A673 (cell line): Measurements from ENCODE around the gene ZNF462. TPM values are rescaled to one million over a fixed set of nuclear protein-coding genes. Genes with fewer than 3 reads are reported as not detected.
"Not testable (repeated sequence)": the region's sequence is repeated elsewhere in the genome, so short reads cannot be mapped to it uniquely, and the experiment has no call there.

Source experiments
- BruUV-seq: library from RNA; stranded (reverse); fragments of 400-500 nt; replicated peaks from 2 replicates; lab custom pipeline; 2021; lab: Mats Ljungman, UMichigan
- CTCF ChIA-PET: fragments of 300-600 bp; sonication (Branson Sonifier 250); formaldehyde crosslinking; loops from one replicate; lab custom pipeline; 2022; ENCODE audit warnings: antibody characterized with exemption; lab: Charles Lee
- POLR2A ChIA-PET: fragments of 300-600 bp; sonication (Branson Sonifier 250); formaldehyde crosslinking; loops from one replicate; lab custom pipeline; 2022; ENCODE audit warnings: antibody characterized with exemption; ENCODE audit not compliant: low non-redundant PET; lab: Charles Lee
- DNase-seq: peaks from one replicate; pipeline ENCODE4 v3.0.0-alpha.2; 2015; ENCODE audit warnings: low spot score
- H3K27ac ChIP-seq: fragments of 200-600 bp; sonication (generic); 2 replicates; pipeline ENCODE4 v1.5.1; 2016; ENCODE audit warnings: mixed run types, low read depth, mild to moderate bottlenecking, mixed read lengths, antibody characterized with exemption, low read length; ENCODE audit not compliant: poor library complexity, severe bottlenecking
- H3K27me3 ChIP-seq: fragments of 200-600 bp; sonication (generic); replicated peaks from 2 replicates; pipeline ENCODE4 v1.6.1; 2017; ENCODE audit warnings: mixed run types, low read depth, mild to moderate bottlenecking, mixed read lengths, antibody characterized with exemption, low read length; ENCODE audit not compliant: insufficient read depth, poor library complexity
- H3K36me3 ChIP-seq: fragments of 200-600 bp; sonication (generic); 2 replicates; pipeline ENCODE4 v1.6.1; 2016; ENCODE audit warnings: mixed run types, mild to moderate bottlenecking, mixed read lengths, antibody characterized with exemption, low read length; ENCODE audit not compliant: insufficient read depth, poor library complexity, severe bottlenecking
- H3K4me1 ChIP-seq: fragments of 200-600 bp; sonication (generic); 2 replicates; pipeline ENCODE4 v1.6.1; 2017; ENCODE audit warnings: mixed run types, mild to moderate bottlenecking, mixed read lengths, antibody characterized with exemption, low read length; ENCODE audit not compliant: insufficient read depth, poor library complexity, severe bottlenecking
- H3K4me3 ChIP-seq: fragments of 200-600 bp; sonication (generic); 2 replicates; pipeline ENCODE4 v1.5.1; 2016; ENCODE audit warnings: low read depth, mixed run types, mild to moderate bottlenecking, mixed read lengths, low read length; ENCODE audit not compliant: poor library complexity, severe bottlenecking
- H3K9me3 ChIP-seq: fragments of 200-600 bp; sonication (generic); 2 replicates; pipeline ENCODE4 v1.6.1; 2016; ENCODE audit warnings: mixed run types, low read depth, mild to moderate bottlenecking, mixed read lengths, antibody characterized with exemption, low read length; ENCODE audit not compliant: poor library complexity, severe bottlenecking
- EZH2 ChIP-seq: fragments of 200-600 bp; sonication (generic); IDR thresholded peaks from 2 replicates; pipeline ENCODE4 v1.6.1; 2017; ENCODE audit warnings: borderline replicate concordance, low read depth, mild to moderate bottlenecking, mixed read lengths, antibody characterized with exemption, low read length; ENCODE audit not compliant: poor library complexity, severe bottlenecking
- intact Hi-C: fragments of 100-400 bp; cut with micrococcal nuclease; formaldehyde crosslinking; loops from one replicate; pipeline ENCODE4 v1.10.0; 2022; ENCODE audit not compliant: unreplicated experiment
- total RNA-seq: library from RNA; stranded (reverse); gene quantifications from 2 replicates; pipeline ENCODE4 v1.2.3, GENCODE V29; 2021
- TF ChIP-seq, protein P1 (sequence below): fragments of 300-800, 200-600 bp; sonication (generic); conservative IDR thresholded peaks from 2 replicates; pipeline ENCODE4 v1.5.1; 2017; ENCODE audit warnings: low read depth, mild to moderate bottlenecking, antibody characterized with exemption, low read length, moderate library complexity, mixed read lengths

Gene ZNF462
- total RNA-seq, 1 experiment from 2014 or later, result 40.5 TPM

DNA sequence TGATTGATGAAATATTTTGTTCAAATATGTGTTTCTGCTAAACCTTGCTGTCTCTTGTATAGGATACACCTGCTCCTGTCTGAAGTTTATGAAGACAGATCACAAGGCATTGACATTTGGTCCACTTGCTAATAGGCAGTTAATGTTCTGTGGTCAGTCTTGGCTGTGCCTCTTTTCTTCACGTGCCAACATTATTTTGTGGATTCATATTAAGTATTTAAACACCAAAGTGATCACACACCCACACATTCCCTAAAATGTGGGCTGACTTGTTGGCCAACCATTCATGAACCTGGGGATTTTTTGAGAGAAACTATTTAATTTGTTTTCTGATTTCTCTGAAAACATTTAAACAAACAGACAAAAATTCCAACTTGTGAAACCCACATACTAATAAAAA is 33.7 kb downstream of the ZNF462 start:
- TF ChIP-seq, protein P1, sequence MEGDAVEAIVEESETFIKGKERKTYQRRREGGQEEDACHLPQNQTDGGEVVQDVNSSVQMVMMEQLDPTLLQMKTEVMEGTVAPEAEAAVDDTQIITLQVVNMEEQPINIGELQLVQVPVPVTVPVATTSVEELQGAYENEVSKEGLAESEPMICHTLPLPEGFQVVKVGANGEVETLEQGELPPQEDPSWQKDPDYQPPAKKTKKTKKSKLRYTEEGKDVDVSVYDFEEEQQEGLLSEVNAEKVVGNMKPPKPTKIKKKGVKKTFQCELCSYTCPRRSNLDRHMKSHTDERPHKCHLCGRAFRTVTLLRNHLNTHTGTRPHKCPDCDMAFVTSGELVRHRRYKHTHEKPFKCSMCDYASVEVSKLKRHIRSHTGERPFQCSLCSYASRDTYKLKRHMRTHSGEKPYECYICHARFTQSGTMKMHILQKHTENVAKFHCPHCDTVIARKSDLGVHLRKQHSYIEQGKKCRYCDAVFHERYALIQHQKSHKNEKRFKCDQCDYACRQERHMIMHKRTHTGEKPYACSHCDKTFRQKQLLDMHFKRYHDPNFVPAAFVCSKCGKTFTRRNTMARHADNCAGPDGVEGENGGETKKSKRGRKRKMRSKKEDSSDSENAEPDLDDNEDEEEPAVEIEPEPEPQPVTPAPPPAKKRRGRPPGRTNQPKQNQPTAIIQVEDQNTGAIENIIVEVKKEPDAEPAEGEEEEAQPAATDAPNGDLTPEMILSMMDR, result no peak
- peaks cover 4% of the 10 kb centered on the region for H3K9me3 ChIP-seq
- no peak overlapping the region for H3K27ac ChIP-seq
- H3K36me3 ChIP-seq, result no peaks in the 10 kb centered on the region
- no peaks in the 10 kb centered on the region for H3K27me3 ChIP-seq
- BruUV-seq, result no TSS peak
- peaks cover 3% of the 10 kb centered on the region for H3K4me1 ChIP-seq
- intact Hi-C loops, result no loop called here
- ChIA-PET CTCF (no interaction called here), POLR2A (no interaction called here)
- DNase-seq, result no peak
- no peak overlapping the region for H3K4me3 ChIP-seq

DNA sequence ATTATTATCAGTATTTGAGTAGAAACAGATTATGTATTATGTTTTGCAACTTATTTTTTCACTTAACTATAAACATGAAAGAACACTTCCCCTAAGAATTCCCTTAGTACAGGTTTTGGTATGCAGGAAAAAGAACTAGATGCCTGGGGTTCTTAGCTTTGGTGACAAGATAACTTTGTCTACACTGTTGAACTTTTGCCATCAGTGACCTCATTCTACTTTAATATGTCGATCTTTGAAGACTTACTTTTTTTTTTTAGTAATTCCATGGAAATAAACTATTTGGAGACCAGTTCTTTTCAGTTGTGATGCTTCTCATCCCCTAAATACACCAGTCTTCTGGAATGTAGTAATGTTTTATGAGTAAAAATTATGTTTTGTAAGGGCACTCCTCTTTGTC is 34.3 kb downstream of the ZNF462 start:
- ChIA-PET CTCF (no interaction called here), POLR2A (no interaction called here)
- no peak for DNase-seq
- H3K4me1 ChIP-seq, result peaks cover 2% of the 10 kb centered on the region
- H3K27ac ChIP-seq, result no peak overlapping the region
- no peak overlapping the region for H3K4me3 ChIP-seq
- no peaks in the 10 kb centered on the region for H3K27me3 ChIP-seq
- H3K36me3 ChIP-seq, result no peaks in the 10 kb centered on the region
- intact Hi-C loops, result no loop called here
- peaks cover 4% of the 10 kb centered on the region for H3K9me3 ChIP-seq
- TF ChIP-seq EZH2, result no peak
- TF ChIP-seq, protein P1, result no peak
- BruUV-seq, result no TSS peak

DNA sequence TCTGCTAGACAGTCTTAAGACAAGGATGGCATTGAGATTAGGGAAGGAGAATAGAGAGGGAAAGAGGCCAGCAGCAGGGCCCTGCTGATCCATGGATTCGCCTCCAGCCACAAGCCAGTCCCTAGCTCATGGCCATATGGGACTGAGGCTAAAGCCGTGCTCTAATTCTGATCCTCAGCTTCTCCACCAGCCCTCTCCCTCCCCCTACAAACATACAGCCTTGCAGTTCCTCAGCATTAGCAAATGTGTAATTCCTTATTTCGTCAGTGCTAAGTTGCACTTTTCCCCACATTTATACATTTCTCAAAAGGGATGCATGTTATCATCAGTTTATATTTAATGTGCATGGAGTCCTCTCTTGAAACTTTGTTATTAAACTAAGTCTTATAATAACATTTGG is 34.8 kb downstream of the ZNF462 start:
- Histone ChIP-seq H3K27me3 (no peaks in the 10 kb centered on the region), H3K4me3 (no peak overlapping the region), H3K4me1 (no peaks in the 10 kb centered on the region), H3K9me3 (peaks cover 4% of the 10 kb centered on the region), H3K36me3 (no peaks in the 10 kb centered on the region), H3K27ac (no peak overlapping the region)
- intact Hi-C loops, result no loop called here
- no TSS peak for BruUV-seq
- ChIA-PET CTCF (no interaction called here), POLR2A (no interaction called here)
- TF ChIP-seq, protein P1, result no peak
- TF ChIP-seq EZH2, result no peak
- no peak for DNase-seq

DNA sequence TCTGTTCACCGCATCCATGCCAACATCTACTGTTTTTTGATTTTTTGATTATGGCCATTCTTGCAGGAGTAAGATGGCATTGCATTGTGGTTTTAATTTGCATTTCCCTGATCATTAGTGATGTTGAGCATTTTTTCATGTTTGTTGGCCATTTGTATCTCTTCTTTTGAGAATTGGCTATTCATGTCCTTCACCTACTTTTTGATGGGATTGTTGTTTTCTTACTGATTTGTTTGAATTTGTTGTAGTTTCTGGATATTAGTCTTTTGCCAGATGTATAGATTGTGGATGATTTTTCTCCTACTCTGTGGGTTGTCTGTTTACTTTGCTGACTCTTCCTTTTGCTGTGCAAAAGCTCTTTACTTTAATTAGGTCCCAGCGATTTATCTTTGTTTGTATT is 37.6 kb downstream of the ZNF462 start:
- DNase-seq, H3K9me3 ChIP-seq, H3K4me3 ChIP-seq, H3K27ac ChIP-seq, H3K4me1 ChIP-seq, H3K27me3 ChIP-seq, BruUV-seq, intact Hi-C loops, H3K36me3 ChIP-seq, CTCF ChIA-PET, POLR2A ChIA-PET: not testable (repeated sequence)
